CD4-positive, alpha-beta T cell treated with Interleukin-4 for 4 hours (primary cell): ENCODE measurements around the gene SETD1A.
A peak's percentile ranks its signal among the peaks of the same experiment; 100 is the strongest.

ENCODE experiments used
- DNase-seq: peaks from one replicate; pipeline ENCODE4 v3.0.0-alpha.2; 2020

Gene SETD1A

DNA sequence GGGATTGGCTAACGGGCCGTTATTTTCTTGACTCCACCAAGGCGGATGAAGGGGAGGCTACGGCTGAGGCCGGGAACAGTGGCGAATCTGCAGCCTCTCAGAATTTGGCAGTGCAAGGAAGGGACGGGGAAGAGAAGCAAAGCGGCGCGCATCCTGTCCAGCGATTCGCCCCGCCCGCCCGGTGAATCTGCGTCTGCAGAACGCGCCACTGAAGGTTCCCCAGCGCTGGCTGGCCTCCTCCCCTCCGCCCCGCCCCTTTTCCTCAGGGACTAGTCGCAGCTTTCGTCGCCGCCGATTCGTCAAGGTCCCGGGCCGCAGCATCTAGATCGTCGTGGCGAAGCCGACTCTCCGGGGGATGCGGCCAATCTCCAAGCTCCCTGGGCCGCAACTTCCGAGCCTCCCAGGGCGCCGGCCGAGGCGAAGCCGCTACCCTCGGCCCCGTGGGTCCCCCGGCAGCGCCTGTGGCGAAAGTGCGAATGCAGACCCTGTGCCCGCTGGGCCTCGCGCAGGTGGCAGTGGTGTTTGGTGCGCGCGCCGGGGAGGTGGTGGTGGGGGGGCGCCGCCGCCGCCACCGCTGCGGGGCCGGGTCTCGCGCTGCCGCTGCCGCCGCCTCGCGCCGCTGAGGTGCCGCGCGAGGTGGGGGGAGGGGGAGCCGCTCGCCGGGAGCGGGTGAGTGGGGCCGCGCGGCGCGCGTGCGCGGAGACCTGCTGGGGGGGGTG is at the start of gene SETD1A:
SETD1A (plus strand) TSS at position 299 of the 719 bp plus-strand sequence. CDS start 978 bp downstream, outside the sequence.
- peak; percentile 96 for DNase-seq

DNA sequence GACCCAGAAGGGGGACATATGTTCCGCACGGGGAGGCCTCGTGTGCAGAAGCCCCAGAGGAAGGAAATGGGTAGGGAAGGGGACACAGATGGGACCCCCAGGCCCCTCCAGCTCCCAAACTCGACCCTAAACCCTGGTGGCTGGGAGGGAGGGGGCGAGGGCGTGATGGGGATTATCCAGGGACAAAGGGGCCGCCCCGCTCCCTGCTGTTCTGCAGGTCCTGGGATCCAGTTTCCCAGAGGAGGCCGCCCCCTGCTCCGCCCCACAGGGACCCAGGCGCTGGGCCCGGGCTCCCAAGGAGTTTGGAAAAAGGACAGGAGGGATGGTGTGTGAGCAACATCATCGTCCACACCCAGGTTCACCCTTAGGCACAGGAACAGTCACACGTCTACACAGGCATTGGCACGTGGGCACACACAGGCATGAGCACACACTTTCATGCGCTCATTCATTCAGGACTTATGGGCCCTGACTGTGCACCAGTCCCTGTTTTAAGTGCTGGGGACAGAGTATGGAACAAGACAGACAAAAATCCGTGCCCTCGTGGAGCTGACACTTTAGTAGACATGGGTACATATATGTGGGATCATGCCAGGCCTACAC is 47.0 kb upstream of the SETD1A start:
- no peak for DNase-seq

DNA sequence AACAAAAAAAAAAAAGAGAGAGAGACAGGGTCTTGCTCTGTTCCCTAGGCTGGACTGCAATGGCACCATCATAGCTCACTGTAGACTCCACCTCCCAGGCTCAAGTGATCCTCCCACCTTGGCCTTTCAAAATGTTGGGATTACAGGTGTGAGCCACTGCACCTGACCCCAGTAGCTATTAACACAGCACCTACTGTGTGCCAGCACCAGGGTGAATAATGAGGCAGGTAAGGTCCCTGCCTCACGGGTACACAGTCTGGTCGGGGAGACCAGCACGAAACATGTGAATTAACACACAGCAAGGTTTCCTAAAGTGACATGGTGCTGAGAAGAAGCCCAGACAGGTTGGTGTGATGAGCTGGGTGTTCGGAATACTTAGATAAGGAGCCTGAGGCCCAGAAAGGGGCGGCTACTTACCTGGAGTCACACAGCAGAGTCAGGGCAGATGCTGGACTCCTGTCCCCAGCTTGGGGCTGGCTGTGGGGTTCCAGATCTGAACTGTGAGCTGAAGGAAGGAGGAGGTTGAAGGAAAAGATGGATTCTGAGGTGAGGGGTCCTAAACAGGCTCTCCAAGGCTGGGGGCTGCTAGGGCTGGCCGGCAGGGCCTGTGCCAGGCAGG is 44.7 kb upstream of the SETD1A start:
- DNase-seq, result no peak

DNA sequence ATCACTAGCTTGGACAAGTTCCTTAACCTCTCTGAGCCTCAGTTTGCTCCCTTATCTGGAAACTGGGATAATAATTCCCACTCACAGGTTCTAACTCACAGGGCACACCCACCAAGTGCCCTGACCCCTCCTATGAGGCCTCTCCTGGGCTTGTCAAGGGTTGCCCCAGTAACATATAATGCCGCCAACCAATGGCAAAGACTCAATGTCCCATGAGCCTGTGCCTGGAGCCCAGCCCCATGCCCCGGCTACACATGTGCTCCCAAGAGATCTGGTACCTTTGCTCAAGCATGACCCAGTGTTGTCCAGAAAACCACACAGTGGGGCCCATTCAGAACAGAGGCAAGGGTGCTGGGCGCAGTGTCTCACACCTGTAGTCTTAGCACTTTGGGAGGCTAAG is 42.7 kb upstream of the SETD1A start:
- no peak for DNase-seq

DNA sequence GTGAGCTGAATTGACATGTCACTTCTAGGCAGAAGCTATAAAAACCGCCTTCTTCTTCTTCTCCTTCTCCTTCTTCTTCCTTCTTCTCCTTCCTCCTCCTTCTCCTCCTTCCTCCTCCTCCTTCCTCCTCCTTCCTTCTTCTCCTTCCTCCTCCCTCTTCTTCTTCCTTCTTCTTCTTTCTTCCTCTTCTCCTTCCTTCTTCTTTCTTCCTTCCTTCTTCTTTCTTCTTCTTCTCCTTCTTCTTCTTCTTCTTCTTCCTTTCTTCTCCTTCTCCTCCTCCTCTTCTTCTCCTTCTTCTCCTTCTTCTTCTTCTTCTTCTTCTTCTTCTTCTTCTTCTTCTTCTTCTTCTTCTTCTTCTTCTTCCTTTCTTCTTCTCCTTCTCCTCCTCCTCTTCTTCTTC is 38.9 kb upstream of the SETD1A start:
- DNase-seq, result no peak

DNA sequence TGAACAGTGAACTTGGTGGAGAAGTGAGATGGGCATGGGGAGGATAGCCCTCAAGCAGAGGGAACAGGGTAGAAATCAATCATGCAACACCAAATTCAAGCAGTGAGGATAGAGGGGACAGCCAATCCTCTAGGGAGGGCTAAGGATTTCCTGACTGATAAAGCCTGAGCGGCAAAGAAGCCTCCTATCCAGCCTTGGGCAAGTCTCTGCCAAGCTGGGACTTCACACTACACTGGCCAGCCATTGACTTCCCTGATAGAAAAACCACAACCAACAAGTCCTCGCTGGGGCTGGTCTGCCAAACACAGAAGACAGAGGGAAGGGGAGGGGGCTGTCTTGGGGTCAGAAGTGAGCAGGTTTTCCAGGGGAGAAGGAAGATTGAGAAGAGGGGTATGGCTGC is 36.7 kb upstream of the SETD1A start:
- no peak for DNase-seq

DNA sequence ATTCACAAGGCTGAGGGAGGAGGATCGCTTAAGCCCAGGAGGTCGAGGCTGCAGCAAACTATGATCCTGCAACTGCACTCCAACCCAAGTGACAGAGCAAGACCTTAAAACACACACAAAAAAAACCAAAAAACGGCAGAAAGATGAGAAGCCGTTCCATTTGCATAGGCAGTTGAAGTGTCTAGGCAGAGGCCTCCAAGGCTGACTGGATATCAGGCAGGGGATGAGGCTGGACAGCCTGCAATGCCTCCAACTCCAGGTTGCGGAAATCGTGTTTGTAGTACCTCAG is 36.2 kb upstream of the SETD1A start:
- DNase-seq, result no peak

DNA sequence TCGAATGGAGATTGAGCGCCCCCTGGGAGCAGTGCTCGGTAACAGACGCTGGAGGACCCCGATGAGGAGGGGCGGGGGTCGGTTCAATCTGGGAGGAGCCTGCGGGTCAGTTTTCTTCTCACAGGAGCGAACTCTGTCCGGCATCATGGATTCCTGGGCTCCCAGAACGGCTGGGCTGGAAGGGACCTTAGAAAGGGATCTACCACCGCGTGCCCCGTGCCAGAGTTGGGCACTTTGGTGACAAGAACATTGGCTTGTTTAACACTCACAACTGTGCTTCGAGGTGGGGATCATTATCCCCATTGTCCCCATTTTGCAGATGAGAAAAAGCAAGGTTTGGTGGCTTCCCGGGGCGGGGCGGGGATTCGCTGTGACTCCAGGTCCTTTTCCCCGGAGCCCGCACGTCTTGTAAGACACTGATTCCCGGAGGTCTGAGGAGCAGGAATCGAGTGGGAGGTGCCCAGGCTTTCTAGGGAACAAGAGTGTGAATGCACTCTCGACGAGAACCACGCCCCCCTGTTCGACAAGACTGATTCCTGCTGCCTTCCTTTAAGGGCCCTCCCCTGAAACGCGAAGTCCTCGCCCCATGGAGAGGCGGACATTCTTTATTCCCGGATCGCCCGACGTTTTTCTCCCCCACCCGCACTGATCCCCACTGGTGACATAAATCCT is 35.7 kb upstream of the SETD1A start:
- peak; percentile 87 for DNase-seq

DNA sequence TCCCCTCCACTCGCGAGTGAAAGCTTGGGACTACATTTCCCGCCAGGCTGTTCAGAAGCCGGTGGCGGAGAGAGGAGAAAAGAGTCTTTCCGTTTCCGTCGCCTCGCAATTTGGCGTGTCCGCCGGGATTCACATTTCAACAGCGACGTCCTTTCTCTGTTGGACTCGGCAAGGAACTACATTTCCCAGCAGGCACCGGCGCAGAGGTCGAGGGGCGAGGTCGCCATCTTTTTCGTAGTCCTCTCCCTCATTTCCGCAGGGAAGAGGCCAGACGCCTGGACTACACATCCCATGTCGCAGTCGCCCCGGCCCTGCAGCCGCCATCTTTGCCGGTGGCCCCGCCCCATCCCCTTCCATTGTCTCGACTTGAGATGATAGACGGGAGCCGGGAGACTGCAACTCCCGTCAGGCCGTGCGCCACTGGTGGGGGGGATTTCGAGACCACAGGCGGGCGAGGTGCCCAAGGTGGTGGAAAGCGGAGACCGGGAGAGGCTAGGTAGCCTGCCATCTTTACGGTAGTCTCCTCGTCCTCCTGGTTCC is 35.1 kb upstream of the SETD1A start:
- DNase-seq, result peak; percentile 100

DNA sequence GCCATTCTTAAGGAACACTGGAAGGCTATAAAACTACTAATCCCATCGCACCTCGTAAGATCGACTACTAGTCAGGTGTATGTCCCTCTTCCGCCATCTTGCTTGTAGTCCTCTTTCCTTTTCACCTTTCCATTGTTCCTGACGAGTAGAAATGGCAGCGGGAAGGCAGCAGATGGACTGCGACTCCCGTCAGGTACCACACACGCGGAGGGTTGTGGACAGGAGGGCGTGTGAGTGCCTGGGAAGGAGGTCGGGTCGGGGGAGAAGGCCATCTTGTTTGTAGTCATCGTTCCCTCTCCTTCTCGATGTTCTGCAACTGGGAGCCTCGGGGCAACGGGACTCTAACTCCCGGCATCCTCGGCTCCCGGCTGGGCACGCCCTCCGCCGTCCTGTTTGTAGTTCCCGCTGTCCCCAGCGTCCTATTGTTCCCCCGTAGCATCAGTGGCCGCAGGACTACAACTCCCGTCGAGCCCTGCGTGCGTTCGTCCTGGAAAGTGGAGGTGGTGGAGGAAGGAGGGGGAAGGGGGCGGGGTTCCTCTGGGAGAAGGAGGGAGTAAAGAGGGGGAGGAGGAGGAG is 34.5 kb upstream of the SETD1A start:
- peak; percentile 98 for DNase-seq

DNA sequence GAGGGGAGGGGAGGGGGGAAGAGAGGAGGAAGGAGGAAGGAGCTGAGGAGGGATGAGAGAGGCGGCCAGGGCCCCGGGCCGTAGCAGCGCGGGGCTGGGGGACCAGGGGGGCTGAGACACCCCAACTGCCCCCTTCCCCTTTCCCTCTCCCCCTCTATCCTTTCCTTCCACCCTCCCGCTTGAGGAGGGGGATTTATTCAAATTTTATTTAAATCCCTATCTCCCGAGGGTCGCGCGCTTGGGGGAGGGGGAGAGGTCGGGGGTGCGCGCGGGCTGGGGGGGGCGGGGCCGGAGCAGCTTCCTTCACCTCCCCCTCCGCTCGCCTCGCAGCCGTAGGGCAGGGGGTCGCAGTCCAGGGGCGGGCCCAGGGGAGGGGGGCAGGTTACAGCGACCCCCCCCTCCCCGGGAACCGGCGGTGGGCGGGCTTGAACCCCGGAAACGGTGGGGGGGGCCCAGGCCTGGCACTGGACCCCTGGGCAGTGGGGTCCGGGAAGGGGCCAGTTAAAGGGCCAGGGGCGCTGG is 33.9 kb upstream of the SETD1A start, which contains the start of gene FBXL19:
FBXL19 (plus strand) TSS at position 19 of the 522 bp plus-strand sequence. CDS start 2,183 bp downstream, outside the sequence.
- no peak for DNase-seq

DNA sequence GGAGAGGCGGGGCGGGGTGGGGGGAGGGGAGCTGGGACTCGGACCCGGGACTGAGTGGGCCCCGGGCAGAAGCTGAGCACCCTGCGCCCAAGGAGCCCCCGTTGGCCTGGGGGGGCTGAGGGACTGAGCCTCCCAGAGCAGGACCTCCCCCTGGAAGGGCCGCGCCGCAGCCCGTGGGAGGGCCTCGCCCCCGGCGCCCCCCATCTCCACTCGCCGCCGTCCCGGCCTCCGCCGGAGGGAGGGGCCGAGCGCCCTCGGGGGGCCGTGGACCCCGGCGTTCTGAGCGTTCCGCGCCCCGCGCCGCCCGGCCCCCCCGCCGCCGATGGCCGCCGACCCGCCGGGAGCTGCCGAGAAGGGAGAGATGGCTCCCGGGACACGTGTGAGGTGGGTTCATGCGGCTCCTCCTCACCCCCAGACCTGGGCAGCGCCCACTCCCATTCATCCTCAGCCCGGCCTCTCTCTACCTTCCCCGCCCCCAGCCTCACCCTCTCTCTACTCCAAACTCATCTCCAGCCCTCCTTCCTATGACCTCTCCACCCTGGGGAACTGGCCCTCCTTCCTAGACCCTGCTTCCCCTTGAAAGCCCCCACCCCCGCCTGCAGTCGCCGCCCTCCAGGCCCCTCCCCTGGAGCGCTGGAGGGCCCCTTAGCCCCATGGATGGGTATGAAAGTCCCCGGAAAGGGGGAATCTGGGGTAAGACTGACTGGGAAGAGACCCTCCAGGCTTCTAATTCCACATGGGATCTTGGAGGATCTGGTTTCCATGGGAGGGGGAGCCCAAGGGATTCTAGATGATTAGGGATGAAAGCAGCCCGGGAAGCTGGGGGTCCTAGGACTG is 33.3 kb upstream of the SETD1A start:
- no peak for DNase-seq

DNA sequence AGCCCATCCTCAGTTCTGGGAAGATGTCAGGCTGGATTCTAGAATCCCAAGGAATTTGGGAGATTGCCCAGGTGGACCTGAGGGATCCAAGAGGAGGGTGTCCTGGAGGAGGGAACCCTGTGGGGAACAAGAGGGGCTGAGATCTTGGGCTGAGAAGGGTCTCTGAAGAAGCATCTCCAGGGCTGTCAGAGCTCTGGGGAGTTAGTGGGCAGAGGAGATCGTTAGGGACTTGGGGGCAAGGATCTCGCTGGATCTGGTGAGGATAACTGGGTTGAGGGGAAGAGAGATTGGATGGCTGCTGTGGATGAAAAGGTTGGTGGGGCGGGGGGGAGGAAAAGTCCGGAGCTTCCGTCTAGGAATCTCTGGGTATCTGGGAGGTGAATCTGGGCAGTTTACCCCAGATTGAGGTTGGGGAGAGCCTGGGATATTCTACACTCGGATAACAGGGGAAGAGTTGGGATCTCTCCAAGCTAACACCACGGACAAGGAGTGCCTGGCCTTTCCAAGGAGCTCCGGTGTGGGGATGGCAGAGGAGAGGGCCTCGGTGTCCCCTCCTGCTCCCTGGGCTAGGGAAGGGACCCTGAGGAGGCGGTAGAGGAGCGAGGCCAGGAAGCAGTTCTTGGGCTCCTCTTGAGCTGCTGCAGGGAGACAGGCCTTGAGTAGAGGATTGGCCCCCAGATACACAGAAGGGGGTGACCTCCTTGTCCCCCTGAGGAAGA is 32.5 kb upstream of the SETD1A start:
- no peak for DNase-seq

DNA sequence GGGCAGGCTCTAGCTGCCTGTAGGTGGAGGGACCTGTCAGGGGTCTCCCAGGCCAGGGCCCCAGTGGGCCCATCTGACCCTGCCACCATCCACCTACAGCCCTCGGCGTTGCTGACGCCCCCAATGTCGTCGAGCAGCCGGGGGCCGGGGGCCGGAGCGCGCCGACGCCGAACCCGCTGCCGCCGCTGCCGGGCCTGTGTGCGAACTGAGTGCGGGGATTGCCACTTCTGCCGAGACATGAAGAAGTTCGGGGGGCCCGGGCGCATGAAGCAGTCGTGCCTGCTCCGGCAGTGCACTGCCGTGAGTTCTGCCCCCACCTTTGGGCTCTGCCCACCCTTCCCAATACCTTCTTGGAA is 31.9 kb upstream of the SETD1A start:
- no peak for DNase-seq

DNA sequence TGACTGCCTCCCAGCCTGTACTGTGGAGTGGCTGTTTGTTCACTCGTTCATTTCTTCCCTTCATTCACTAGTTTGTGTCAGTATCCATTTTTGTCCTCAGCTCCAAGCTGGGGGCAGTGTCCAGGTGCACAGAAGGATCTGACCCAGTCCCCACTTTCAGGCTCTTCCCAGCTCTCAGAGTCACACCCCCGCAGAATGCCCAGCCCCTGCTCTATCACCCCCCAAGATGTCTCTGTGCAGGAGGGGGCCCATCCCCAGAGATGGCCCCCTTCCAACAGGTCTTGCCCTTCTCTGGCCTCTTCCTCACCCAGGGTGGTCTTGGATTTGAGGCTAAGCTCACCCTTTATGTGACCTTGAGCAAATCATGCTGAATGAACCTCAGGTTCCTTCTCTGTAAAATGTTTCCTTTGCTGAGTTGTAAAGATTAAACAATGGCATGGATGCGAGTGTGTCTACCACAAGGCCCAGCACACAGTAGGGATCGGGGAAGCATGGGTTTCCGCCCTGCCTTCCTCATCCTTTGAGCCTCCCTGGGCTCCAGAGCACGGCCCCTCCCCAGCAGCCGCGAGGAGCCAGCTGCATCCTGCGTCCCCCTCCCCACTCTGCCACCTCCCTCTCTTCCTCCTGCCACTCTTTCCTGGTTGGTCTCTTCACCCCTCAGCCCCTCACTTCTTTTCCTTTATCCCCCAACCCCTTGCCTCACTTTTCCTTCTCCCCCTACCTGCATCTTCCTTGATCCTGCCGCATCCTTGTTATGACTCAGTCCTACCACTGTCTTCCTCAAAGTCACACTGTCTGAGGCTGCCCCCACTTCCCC is 31.4 kb upstream of the SETD1A start:
- DNase-seq, result no peak

DNA sequence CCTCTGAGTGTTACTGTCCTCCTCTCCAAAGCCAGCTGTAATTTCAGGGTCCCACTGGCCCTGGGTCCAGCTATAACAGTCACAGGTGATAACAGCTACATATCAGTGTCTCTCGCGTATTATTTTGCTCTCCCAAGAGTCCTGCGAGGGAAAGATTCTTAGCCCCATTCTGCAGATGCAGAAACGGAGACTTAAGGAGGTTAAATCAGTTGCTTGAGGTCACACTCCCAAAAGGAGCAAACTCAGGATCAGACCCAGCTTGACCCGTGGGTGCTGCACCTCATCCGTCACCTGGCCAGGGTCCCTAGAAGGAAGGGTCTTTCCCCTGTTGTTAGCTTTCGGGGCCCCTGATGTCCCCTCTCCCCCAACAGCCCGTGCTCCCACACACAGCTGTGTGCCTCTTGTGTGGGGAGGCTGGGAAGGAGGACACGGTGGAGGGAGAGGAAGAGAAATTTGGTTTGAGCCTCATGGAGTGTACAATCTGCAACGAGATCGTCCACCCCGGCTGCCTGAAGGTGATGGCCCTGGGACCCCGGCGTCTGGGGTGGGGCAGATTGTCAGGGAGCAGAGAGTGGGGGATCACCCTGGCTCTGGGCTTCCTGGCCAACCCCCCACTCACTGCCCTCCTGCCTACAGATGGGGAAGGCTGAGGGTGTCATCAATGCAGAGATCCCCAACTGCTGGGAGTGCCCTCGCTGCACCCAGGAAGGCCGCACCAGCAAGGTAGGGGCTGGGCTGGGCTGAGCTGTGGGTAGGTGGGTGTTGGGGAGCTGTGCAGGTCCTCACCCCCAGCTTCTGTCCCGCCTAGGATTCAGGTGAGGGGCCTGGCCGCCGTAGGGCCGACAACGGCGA is 30.4 kb upstream of the SETD1A start:
- no peak for DNase-seq

DNA sequence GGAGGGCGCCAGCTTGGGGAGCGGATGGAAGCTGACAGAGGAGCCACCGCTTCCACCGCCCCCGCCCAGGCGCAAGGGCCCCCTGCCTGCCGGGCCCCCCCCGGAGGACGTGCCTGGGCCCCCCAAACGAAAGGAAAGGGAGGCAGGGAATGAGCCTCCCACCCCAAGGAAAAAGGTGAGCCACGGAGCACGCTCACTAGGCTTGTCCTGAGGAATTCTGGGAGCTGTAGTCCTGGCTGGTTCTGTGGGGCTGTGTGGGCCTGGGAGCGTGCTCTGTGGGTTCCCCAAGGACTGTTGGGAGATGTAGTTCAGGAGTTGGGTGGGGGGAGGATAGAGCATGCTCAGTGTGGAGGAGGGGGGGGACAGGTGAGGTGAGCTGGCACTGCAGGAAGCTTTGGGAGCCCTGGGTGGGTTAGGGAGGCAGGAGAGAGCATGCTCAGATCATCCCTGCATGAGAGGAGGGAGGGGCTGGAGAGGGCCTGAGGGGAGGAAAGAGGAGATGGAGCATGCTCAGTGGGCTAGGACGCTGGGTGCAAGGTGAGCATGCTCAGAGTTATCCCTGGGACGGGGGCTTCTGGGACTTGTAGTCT is 29.7 kb upstream of the SETD1A start:
- DNase-seq, result no peak

DNA sequence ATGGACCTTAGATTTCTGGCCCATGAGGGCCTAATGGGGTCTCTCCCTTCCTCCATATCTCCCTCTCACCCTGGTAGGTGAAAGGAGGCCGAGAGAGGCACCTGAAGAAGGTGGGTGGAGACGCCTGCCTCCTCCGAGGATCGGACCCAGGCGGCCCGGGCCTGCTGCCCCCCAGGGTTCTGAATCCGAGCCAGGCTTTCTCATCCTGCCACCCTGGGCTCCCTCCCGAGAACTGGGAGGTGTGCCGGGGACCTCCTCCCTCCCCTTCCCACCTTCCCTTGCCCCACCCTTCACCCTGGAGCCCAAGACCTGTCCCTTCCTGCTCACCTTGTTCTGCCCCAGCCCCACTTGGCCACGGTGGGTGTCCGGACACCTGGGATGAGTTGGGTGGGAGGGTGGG is 29.2 kb upstream of the SETD1A start:
- DNase-seq, result no peak

DNA sequence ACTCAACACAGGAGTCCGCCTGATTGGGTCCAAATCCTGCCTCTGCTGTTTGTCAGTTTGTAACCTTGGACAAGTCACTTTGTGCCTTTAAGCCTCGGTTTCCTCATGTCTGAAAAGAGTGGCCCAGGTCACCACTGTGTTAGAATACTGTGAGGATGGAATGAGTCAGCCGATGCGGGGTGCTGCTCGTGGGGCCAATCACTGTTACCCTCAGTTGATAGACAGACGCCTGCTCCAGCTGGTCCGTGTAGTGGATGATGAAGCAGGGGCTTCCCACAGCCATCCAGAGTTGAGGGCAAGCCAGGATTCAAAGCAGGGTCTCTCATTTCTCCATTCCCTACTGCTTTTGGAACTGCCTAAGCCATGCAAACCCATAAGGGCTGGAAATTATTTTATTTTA is 28.4 kb upstream of the SETD1A start:
- DNase-seq, result no peak
